Tibial nerve (tissue), 4 donors: ENCODE results near the gene ELP4. TPM values are rescaled to one million over a fixed set of nuclear protein-coding genes. Genes with fewer than 3 reads are reported as not detected.

ENCODE experiments used
- DNase-seq, 2 donors: peaks; one replicate each; pipeline ENCODE4 v3.0.0-alpha.2; 2019; ENCODE audit warnings: low spot score in 2 of 2
- H3K27ac ChIP-seq, 4 donors: fragments of 200-600 bp; sonication (generic) in 3 of 4; one replicate each; pipeline ENCODE4 v1.5.1; 2017 to 2019; ENCODE audit warnings: mild to moderate bottlenecking in 1 of 4
- H3K27me3 ChIP-seq, 2 donors: fragments of 200-600 bp; sonication (generic) in 1 of 2; one replicate each; pipeline versions ENCODE4 v1.5.1 to v1.6.0; 2017 to 2019
- H3K36me3 ChIP-seq, 3 donors: fragments of 200-600 bp; sonication (generic); one replicate each; pipeline ENCODE4 v1.5.1; 2018 to 2019
- H3K4me1 ChIP-seq, 4 donors: fragments of 200-600 bp; sonication (generic) in 3 of 4; one replicate each; pipeline ENCODE4 v1.5.1; 2017 to 2019
- H3K4me3 ChIP-seq, 4 donors: fragments of 200-600 bp; sonication (generic) in 3 of 4; one replicate each; pipeline ENCODE4 v1.5.1; 2017 to 2019; ENCODE audit warnings: mild to moderate bottlenecking in 1 of 4, moderate library complexity in 1 of 4
- H3K9me3 ChIP-seq, 4 donors: fragments of 200-600 bp; sonication (generic) in 3 of 4; one replicate each; pipeline ENCODE4 v1.5.1; 2017 to 2019
- CTCF ChIP-seq, 5 experiments: fragments of 200-600 bp in 3 of 5; fragments of 450-650 bp in 2 of 5; sonication (generic) in 3 of 5; IDR thresholded peaks; one replicate each; pipeline ENCODE4 v1.5.1; 2016 to 2019; ENCODE audit warnings: antibody characterized with exemption in 5 of 5, mild to moderate bottlenecking in 3 of 5, moderate library complexity in 2 of 5
- EP300 ChIP-seq, 2 donors: sonication (generic); formaldehyde crosslinking; IDR thresholded peaks; one replicate each; pipeline ENCODE4 v1.6.1; 2017; ENCODE audit warnings: antibody characterized with exemption in 2 of 2, mild to moderate bottlenecking in 1 of 2
- POLR2A ChIP-seq, 2 donors: fragments of 450-650 bp; IDR thresholded peaks; one replicate each; pipeline ENCODE4 v1.6.1; 2017; ENCODE audit warnings: antibody characterized with exemption in 2 of 2, mild to moderate bottlenecking in 2 of 2, moderate library complexity in 2 of 2
- WGBS, 2 donors: methylation state at CpG; one replicate each; pipeline ENCODE4 v1.1.5; 2018; 5-methylcytosine and 5-hydroxymethylcytosine counted together
- total RNA-seq, 4 donors: library from RNA; depleted of rRNA; stranded (reverse); fragments of >200 nt; gene quantifications; one replicate each; pipeline ENCODE4 v1.1.0, GENCODE V29; 2016

ELP4 gene
- total RNA-seq, 4 donors from 2014 or later, result 19.2 to 32.1 (median 29.7) TPM

GRCh38 chr11:31764766-31765165, 255.2 kb downstream of the ELP4 start:
- 56 to 65% methylated on average over 5 of the region's 5 CpGs for WGBS, 2 donors
- H3K36me3 ChIP-seq, result no peaks in the 10 kb centered on the region
- DNase-seq, result no peak
- no peak overlapping the region for H3K4me3 ChIP-seq
- no peaks in the 10 kb centered on the region for H3K9me3 ChIP-seq
- H3K4me1 ChIP-seq, result no peaks in the 10 kb centered on the region
- peaks cover 0 to 2% of the 10 kb centered on the region in 2 donors for H3K27me3 ChIP-seq
- TF ChIP-seq POLR2A (IDR thresholded peaks at IDR 0.05), result no peak
- no peak overlapping the region for H3K27ac ChIP-seq

GRCh38 chr11:31767066-31767465, 257.5 kb downstream of the ELP4 start:
- peaks cover 0 to 2% of the 10 kb centered on the region in 2 donors for H3K27me3 ChIP-seq
- no peaks in the 10 kb centered on the region for H3K4me1 ChIP-seq
- DNase-seq, result no peak
- no peak overlapping the region for H3K27ac ChIP-seq
- no peaks in the 10 kb centered on the region for H3K36me3 ChIP-seq
- 94 to 95% methylated on average over 3 of the region's 3 CpGs for WGBS, 2 donors
- H3K9me3 ChIP-seq, result no peaks in the 10 kb centered on the region
- TF ChIP-seq EP300 (IDR thresholded peaks at IDR 0.05), result no peak
- TF ChIP-seq CTCF (IDR thresholded peaks at IDR 0.05), result no peak
- no peak for TF ChIP-seq POLR2A (IDR thresholded peaks at IDR 0.05)
- H3K4me3 ChIP-seq, result no peak overlapping the region

GRCh38 chr11:31767685-31768084, 258.1 kb downstream of the ELP4 start:
- no peak for DNase-seq
- TF ChIP-seq CTCF (IDR thresholded peaks at IDR 0.05) (no peak), POLR2A (IDR thresholded peaks at IDR 0.05) (no peak), EP300 (IDR thresholded peaks at IDR 0.05) (no peak)
- Histone ChIP-seq H3K4me3 (no peak overlapping the region), H3K9me3 (no peaks in the 10 kb centered on the region), H3K4me1 (no peaks in the 10 kb centered on the region), H3K27me3 (peaks cover 0 to 2% of the 10 kb centered on the region in 2 donors), H3K36me3 (no peaks in the 10 kb centered on the region), H3K27ac (no peak overlapping the region)
- WGBS, 2 donors, result 95 to 97% methylated on average over 2 of the region's 2 CpGs

GRCh38 chr11:31768749-31769640, 259.4 kb downstream of the ELP4 start:
- H3K27ac ChIP-seq, result no peak overlapping the region
- no peaks in the 10 kb centered on the region for H3K9me3 ChIP-seq
- H3K36me3 ChIP-seq, result no peaks in the 10 kb centered on the region
- 73 to 75% methylated on average over 9 of the region's 9 CpGs for WGBS, 2 donors
- no peaks in the 10 kb centered on the region for H3K4me1 ChIP-seq
- TF ChIP-seq POLR2A (IDR thresholded peaks at IDR 0.05) (no peak), CTCF (IDR thresholded peaks at IDR 0.05) (no peak), EP300 (IDR thresholded peaks at IDR 0.05) (no peak)
- peaks cover 0 to 2% of the 10 kb centered on the region in 2 donors for H3K27me3 ChIP-seq
- no peak for DNase-seq
- no peak overlapping the region for H3K4me3 ChIP-seq

GRCh38 chr11:31770011-31770700, 260.6 kb downstream of the ELP4 start:
- 93 to 95% methylated on average over 3 of the region's 3 CpGs for WGBS, 2 donors
- no peak overlapping the region for H3K27ac ChIP-seq
- no peaks in the 10 kb centered on the region for H3K36me3 ChIP-seq

More at GRCh38 chr11:31770011-31770700, 260.6 kb downstream of the ELP4 start:
- DNase-seq, result no peak
- no peaks in the 10 kb centered on the region for H3K4me1 ChIP-seq
- no peak overlapping the region for H3K4me3 ChIP-seq
- no peaks in the 10 kb centered on the region for H3K9me3 ChIP-seq
- H3K27me3 ChIP-seq, result peaks cover 0 to under 1% of the 10 kb centered on the region in 2 donors
- TF ChIP-seq EP300 (IDR thresholded peaks at IDR 0.05) (no peak), CTCF (IDR thresholded peaks at IDR 0.05) (no peak), POLR2A (IDR thresholded peaks at IDR 0.05) (no peak)
